Caco-2 (cell line): Measurements from ENCODE around the gene SCMH1. TPM values are rescaled to one million over a fixed set of nuclear protein-coding genes. Genes with fewer than 3 reads are reported as not detected.

Source experiments
- BruUV-seq: library from RNA; stranded (reverse); fragments of 400-500 nt; replicated peaks from 2 replicates; lab custom pipeline; 2021; lab: Mats Ljungman, UMichigan
- CTCF ChIA-PET: fragments of 300-600 bp; sonication (Branson Sonifier 250); formaldehyde crosslinking; loops from one replicate; lab custom pipeline; 2022; ENCODE audit warnings: antibody characterized with exemption; lab: Charles Lee
- POLR2A ChIA-PET: fragments of 300-600 bp; sonication (Branson Sonifier 250); formaldehyde crosslinking; loops from one replicate; lab custom pipeline; 2022; ENCODE audit warnings: antibody characterized with exemption; lab: Charles Lee
- DNase-seq, 2 experiments: peaks; one replicate each; pipeline versions ENCODE4 v3.0.0 to v3.0.0-alpha.2; 2020 to 2022
- H3K27me3 ChIP-seq: replicated peaks from 2 replicates; pipeline ENCODE4 v1.6.0; 2011; ENCODE audit warnings: low read length; ENCODE audit not compliant: control insufficient read depth, insufficient read depth
- H3K36me3 ChIP-seq: 2 replicates; pipeline ENCODE4 v1.5.1; 2011; ENCODE audit warnings: low read length; ENCODE audit not compliant: control insufficient read depth, insufficient read depth
- H3K4me1 ChIP-seq: fragments of 250-450 bp; sonication (Bioruptor Pico); 2 replicates; pipeline ENCODE4 v1.5.1; 2020; ENCODE audit warnings: mild to moderate bottlenecking
- H3K4me3 ChIP-seq: 2 replicates; pipeline ENCODE4 v1.5.1; 2011; ENCODE audit warnings: low read depth, mild to moderate bottlenecking, control low read depth, low read length
- H3K9me3 ChIP-seq: fragments of 250-450 bp; sonication (Bioruptor Pico); 2 replicates; pipeline ENCODE4 v1.5.1; 2020; ENCODE audit warnings: mild to moderate bottlenecking, moderate library complexity
- H3K27ac Mint-ChIP-seq: one replicate; pipeline ENCODE4 v1.8.0; 2022; ENCODE audit warnings: mixed read lengths; ENCODE audit not compliant: unreplicated experiment
- H3K27me3 Mint-ChIP-seq: one replicate; pipeline ENCODE4 v1.8.0; 2022; ENCODE audit warnings: mixed read lengths; ENCODE audit not compliant: insufficient read depth, unreplicated experiment
- H3K36me3 Mint-ChIP-seq: one replicate; pipeline ENCODE4 v1.8.0; 2022; ENCODE audit warnings: mild to moderate bottlenecking, mixed read lengths; ENCODE audit not compliant: insufficient read depth, unreplicated experiment
- H3K4me1 Mint-ChIP-seq: one replicate; pipeline ENCODE4 v1.8.0; 2022; ENCODE audit warnings: low read depth, mixed read lengths; ENCODE audit not compliant: unreplicated experiment
- H3K4me3 Mint-ChIP-seq: one replicate; pipeline ENCODE4 v1.8.0; 2022; ENCODE audit warnings: mild to moderate bottlenecking, moderate library complexity, mixed read lengths; ENCODE audit not compliant: unreplicated experiment
- H3K9me3 Mint-ChIP-seq: one replicate; pipeline ENCODE4 v1.8.0; 2022; ENCODE audit warnings: mixed read lengths; ENCODE audit not compliant: unreplicated experiment
- CTCF ChIP-seq, 2 experiments: fragments of 200-600 bp in 1 of 2; IDR thresholded peaks; 1 replicate in 1 of 2; 2 replicates in 1 of 2; pipeline versions ENCODE4 v1.5.1 to v1.8.0; 2011 to 2022; ENCODE audit warnings: antibody characterized with exemption in 1 of 2, control low read depth in 1 of 2, inconsistent platforms in 1 of 2, low read depth in 1 of 2, low read length in 1 of 2, mild to moderate bottlenecking in 1 of 2, moderate library complexity in 1 of 2; ENCODE audit not compliant: insufficient read depth in 1 of 2, severe bottlenecking in 1 of 2, unreplicated experiment in 1 of 2
- intact Hi-C: fragments of 100-400 bp; cut with micrococcal nuclease; formaldehyde crosslinking; loops from one replicate; pipeline ENCODE4 v1.10.0; 2022; ENCODE audit not compliant: unreplicated experiment
- total RNA-seq: library from RNA; stranded (reverse); gene quantifications from 2 replicates; pipeline ENCODE4 v1.2.3, GENCODE V29; 2022

SCMH1 gene
- total RNA-seq, 1 experiment from 2014 or later: 27.6 TPM

- no peaks in the 10 kb centered on the region for H3K27me3 Mint-ChIP-seq
- H3K4me1 ChIP-seq: no peaks in the 10 kb centered on the region
- H3K27me3 ChIP-seq: no peaks in the 10 kb centered on the region
- H3K27ac Mint-ChIP-seq: no peak overlapping the region
- no TSS peak for BruUV-seq
- H3K9me3 Mint-ChIP-seq: peaks cover 10% of the 10 kb centered on the region
- TF ChIP-seq CTCF (IDR thresholded peaks at IDR 0.05; ENCODE audit: insufficient read depth in 1 of 2, low read depth in 1 of 2, low read length in 1 of 2, severe bottlenecking in 1 of 2, unreplicated experiment in 1 of 2): no peak
- H3K4me3 Mint-ChIP-seq: no peak overlapping the region
- intact Hi-C loops: no loop called here
- no peaks in the 10 kb centered on the region for H3K36me3 Mint-ChIP-seq
- H3K4me3 ChIP-seq: no peak overlapping the region
- H3K9me3 ChIP-seq: no peaks in the 10 kb centered on the region
- H3K4me1 Mint-ChIP-seq: peaks cover 3% of the 10 kb centered on the region
- no peaks in the 10 kb centered on the region for H3K36me3 ChIP-seq
- CTCF ChIA-PET: no interaction called here
- DNase-seq: no peak
- POLR2A ChIA-PET: no interaction called here
These were observed 66.6 kb downstream of the SCMH1 start for GRCh38 chr1:41175546-41175945.

GRCh38 chr1:41174170-41174569 lies 67.9 kb downstream of the SCMH1 start:
- CTCF ChIA-PET: no interaction called here
- Histone ChIP-seq H3K9me3 (no peaks in the 10 kb centered on the region), H3K36me3 (no peaks in the 10 kb centered on the region), H3K4me3 (no peak overlapping the region), H3K27me3 (no peaks in the 10 kb centered on the region), H3K4me1 (no peaks in the 10 kb centered on the region)
- intact Hi-C loops: no loop called here
- H3K36me3 Mint-ChIP-seq: no peaks in the 10 kb centered on the region
- no peak for TF ChIP-seq CTCF (IDR thresholded peaks at IDR 0.05; ENCODE audit: insufficient read depth in 1 of 2, low read depth in 1 of 2, low read length in 1 of 2, severe bottlenecking in 1 of 2, unreplicated experiment in 1 of 2)
- POLR2A ChIA-PET: no interaction called here
- H3K9me3 Mint-ChIP-seq: peaks cover 10% of the 10 kb centered on the region
- H3K4me1 Mint-ChIP-seq: peaks cover 6% of the 10 kb centered on the region
- no TSS peak for BruUV-seq
- DNase-seq: no peak
- H3K4me3 Mint-ChIP-seq: no peak overlapping the region
- H3K27me3 Mint-ChIP-seq: no peaks in the 10 kb centered on the region
- H3K27ac Mint-ChIP-seq: no peak overlapping the region

- TF ChIP-seq CTCF (IDR thresholded peaks at IDR 0.05; ENCODE audit: insufficient read depth in 1 of 2, low read depth in 1 of 2, low read length in 1 of 2, severe bottlenecking in 1 of 2, unreplicated experiment in 1 of 2): no peak
- Histone ChIP-seq H3K27me3 (no peaks in the 10 kb centered on the region), H3K4me1 (no peaks in the 10 kb centered on the region), H3K36me3 (no peaks in the 10 kb centered on the region), H3K4me3 (no peak overlapping the region), H3K9me3 (no peaks in the 10 kb centered on the region)
- no peak for DNase-seq
- H3K27ac Mint-ChIP-seq: no peak overlapping the region
- intact Hi-C loops: no loop called here
- peaks cover 6% of the 10 kb centered on the region for H3K4me1 Mint-ChIP-seq
- POLR2A ChIA-PET: no interaction called here
- CTCF ChIA-PET: no interaction called here
- H3K9me3 Mint-ChIP-seq: peaks cover 14% of the 10 kb centered on the region
- no peaks in the 10 kb centered on the region for H3K27me3 Mint-ChIP-seq
- no peak overlapping the region for H3K4me3 Mint-ChIP-seq
- peaks cover 3% of the 10 kb centered on the region for H3K36me3 Mint-ChIP-seq
- BruUV-seq: no TSS peak
These were observed 68.5 kb downstream of the SCMH1 start for GRCh38 chr1:41173651-41174050.
